HG03103 (cell line): ENCODE results near the gene ADTRP.

ENCODE experiments used
- ATAC-seq: cut with Tn5 transposase; IDR thresholded peaks from one replicate; pipeline ENCODE4 v1.9.1; 2021; ENCODE audit warnings: low read depth; ENCODE audit not compliant: unreplicated experiment

Gene ADTRP

GRCh38 chr6:11760015-11760473 lies 18.6 kb downstream of the ADTRP start:
- no peak for ATAC-seq

- ATAC-seq = no peak
Measured at GRCh38 chr6:11758878-11759277, 19.7 kb downstream of the ADTRP start.

GRCh38 chr6:11756726-11757125 lies 21.9 kb downstream of the ADTRP start:
- no peak for ATAC-seq

DNA sequence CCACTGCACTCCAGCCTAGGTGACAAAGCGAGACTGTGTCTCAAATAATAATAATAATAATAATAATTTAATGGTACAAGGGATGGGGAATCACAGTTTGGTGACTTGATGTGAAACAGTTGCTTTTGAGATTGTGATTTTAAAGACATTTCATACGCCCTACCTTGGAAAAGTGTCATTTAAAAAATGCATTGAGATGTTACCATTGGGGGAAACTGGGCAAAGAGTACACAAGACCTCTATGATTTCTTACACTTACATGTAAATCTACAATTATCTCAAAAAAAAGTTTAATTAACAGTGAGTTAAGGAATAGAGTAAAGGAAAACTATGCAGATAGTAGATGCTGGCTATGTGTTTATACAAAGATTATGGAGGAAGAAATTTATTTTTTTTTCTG lies 22.3 kb downstream of the ADTRP start:
- no peak for ATAC-seq

DNA sequence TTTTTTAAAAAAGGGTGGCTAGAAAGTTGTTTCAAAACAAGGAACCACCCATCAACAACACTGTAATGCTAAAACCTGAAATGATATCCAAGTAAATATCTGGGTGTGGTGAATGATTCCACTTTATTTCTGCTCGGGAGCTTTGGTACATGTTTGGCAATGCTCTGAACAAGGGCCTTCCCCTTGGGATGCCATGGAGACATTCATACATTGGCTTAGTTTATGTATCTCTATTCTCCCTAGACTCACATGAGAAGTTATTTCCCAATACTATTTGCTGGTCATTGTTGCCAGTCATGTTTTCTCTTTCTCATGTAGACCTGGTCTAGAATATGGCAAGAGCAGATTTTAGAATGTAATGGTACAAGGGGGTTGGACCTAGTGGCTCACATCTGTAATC lies 22.9 kb downstream of the ADTRP start:
- ATAC-seq = no peak

DNA sequence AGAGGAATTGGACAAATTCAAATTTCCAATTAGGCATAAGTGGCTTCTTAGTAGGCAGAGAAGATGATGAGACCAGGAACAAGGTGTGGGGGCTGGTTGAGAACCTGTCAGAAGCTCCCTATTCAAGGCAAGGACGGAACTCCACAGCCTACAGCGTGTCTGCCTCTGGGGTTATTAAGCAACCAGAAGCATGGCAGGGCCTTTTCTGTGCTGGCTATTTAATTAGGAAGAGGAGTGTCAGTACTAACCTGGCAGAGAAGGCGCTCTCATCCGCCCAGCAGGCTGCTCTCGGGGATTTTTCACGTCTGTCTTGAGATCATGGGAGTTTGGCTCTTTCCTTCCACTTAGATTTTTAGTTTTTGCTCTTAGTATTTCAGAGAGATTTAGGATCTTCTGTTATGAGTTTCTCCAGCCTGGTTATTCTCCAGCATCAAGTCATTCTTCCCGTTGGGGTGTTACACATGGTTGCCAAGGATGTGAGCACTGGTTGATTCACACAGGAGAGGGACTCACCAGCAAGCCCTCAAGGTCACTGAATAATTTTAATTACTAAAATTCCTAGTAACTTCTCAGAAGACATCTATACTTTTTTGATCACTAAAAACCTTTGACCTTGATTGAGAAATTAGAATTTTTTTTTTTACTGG lies 23.9 kb downstream of the ADTRP start:
- no peak for ATAC-seq

DNA sequence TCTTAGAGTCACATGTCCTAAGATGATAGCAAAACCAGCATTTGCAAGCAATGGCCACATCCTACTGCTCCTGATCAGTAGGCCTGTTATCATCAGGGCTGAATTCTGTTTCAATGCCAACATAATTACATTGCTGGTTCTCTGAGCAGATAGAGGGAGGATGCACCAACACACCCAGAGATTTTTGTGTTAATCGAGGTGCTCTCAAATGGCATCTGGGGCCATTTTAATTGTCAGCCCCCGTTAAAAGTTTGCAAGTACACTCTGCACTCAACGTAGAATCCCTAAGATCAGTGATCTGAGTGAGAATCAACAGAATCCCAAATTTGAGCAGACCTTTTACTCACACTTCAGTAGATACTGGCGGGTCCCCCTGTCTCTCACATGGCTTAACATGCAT lies 24.8 kb downstream of the ADTRP start:
- ATAC-seq = no peak

DNA sequence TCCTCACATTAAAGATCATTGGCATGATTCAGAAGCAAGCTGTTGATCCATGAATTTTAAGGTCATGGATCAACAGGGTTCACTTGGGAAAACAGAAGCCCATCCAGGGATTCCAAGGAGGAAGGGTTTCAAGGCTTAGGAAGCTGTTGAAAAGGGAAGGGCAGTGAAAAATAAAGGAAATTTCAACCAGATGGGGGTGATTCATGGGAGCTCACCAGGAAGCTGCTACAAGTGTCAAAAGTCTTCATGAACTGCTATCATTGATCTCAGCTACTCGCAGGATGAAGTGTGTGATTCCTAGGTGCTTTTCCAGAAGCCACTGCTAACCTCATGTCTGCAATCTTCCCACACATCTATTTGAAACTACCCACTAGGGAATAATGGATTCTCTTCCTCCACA lies 26.2 kb downstream of the ADTRP start:
- ATAC-seq = no peak

DNA sequence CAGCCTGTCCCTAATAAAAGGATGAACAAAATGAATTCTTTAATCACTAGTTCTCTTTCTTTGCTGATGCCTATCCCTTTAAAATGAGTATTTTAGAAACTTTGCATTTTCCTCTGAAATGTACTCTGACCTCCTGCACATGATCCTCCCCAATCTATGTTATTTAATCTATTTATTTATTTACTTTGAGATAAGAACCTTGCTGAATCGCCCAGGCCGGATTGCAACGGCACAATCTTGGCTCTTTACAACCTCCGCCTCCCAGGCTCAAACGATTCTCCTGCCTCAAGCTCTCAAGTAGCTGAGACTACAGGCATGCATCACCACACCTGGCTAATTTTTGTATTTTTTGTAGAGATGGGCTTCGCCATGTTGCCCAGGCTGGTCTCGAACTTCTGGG lies 27.9 kb downstream of the ADTRP start:
- no peak for ATAC-seq

- ATAC-seq = no peak
Measured at GRCh38 chr6:11748591-11749210, 29.9 kb downstream of the ADTRP start.

DNA sequence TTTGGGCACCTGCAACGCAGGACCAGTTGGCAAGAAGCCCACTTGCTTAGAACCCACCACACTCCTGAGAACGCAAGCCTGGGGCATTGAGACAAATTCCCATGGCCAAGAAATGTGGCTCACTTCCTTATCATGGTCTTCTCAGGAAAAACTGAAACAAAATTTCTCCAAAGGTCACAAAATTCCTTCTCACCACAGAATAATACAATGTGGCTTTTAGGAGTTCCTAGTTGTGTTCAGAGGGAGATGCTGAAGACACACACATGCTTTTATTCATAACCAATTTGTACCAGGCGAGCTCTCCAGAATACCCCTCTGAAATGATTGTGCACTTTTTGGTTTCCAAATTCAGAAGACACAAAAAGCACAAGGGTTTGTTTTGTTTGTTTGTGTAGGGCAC lies 31.6 kb downstream of the ADTRP start:
- ATAC-seq = no peak

DNA sequence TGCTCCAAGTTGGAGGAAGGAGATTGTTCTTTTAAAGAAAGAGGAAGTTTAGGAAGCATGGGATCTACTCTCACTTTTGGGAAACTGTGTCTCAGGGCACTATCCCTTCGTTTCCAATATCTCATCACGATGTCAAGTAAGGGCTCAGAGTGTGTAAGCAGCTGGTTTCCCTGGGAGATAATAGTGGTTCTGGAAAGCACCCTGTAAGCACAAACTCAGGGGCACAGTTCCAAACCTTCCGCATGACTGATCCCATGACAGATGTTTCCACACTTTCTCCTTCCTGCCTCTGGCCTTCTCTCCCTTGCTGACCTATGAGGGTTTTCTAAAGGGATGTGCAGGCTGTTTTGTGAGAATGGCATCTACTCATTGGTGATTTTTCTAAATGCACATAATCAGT lies 33.9 kb downstream of the ADTRP start:
- no peak for ATAC-seq

GRCh38 chr6:11744101-11744500 lies 34.5 kb downstream of the ADTRP start:
- ATAC-seq = no peak

DNA sequence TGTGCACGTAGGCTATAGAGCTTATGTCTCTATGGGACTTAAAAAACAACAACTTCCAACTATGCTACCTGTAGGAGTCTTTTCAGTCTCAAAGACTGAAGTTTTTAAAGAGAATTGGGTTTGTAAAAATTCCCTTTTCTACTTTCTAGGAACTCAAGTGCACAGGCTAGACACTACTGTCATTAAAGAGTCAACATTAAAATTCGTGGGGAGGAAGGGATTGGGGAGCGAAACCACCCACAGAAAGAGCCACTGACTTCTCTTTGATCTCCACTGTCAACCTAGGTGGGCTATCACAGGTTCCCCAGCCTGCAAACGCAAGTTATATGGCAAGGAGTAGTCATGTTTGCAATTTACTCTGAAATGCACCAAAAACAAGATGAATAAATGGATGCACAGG lies 37.7 kb downstream of the ADTRP start:
- no peak for ATAC-seq

GRCh38 chr6:11738661-11739375 lies 39.8 kb downstream of the ADTRP start:
- no peak for ATAC-seq

GRCh38 chr6:11738234-11738633 lies 40.4 kb downstream of the ADTRP start:
- no peak for ATAC-seq

- ATAC-seq = no peak
Measured at GRCh38 chr6:11736601-11737000, 42.0 kb downstream of the ADTRP start.

- no peak for ATAC-seq
Measured at GRCh38 chr6:11734861-11735613, 43.6 kb downstream of the ADTRP start.

DNA sequence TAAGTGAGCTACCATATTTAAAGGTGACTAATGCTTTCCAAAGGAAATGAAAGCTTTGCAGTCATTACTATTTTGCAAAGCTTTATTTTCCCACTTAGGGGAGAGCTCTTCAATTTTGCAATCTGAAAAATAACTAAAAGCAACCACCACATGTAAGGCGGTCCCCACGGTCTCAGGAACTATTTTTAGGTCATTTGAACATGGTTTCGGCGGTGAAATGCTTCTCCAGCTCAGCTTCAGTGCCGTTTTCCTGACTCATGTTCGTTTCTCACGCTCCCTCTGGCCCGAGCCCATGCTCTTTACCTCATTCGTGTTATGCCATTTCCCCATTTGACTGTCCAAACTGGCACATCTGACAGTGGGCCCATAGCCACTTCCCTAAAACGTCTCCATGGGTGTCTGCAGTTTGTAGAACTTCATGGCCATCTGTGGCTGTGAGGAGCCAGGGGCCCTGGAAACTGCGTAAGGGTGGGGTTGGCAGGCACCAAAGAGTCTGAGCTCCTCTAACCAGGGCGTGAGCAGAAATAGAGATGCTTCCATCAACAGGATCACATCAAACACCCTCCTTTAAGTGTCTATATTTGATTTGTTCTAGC lies 46.5 kb downstream of the ADTRP start:
- ATAC-seq = peak; percentile 66

DNA sequence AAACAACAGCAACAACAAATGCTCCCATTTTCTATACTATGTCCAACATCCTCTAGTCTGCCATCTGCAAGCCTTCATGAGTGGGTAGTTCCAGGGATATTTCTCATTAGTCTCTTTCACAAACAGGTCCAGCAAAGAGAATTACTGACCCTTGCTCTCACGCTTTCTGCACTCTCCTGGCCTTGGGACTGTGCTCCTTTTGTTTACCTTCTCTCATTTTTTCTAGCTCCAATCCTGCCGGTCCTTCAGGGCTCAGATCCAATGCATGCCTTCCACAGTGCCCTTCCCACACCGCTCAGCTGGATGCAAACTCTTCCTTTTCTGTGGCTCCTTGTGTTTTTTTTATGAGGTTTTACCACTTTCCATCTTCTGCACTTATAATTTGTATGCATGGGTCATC lies 47.2 kb downstream of the ADTRP start:
- ATAC-seq = no peak

DNA sequence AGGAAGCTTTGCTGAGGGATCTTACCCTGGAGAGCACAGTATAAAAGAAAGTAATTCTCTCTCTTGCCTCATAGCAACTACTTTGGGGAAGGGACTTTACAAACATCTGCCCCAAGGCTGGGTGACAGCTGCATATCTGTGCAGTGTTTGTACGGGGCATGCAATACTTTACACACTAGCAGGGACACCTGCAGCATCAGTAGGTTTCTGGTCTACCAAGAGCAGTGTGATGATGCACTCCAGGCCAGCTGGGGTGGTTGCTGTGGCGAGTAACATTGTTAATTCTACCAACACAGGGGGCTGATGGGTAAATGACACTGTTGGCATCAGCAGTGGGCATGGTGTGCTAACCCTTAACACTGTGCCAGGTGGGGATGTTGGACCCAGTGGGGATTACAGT lies 48.0 kb downstream of the ADTRP start:
- ATAC-seq = no peak
